ENCODE results near the gene BICD2.
A peak's percentile ranks its signal among the peaks of the same experiment; 100 is the strongest.

BICD2 gene

GRCh38 chr9:92746567-92747458 is 17.8 kb downstream of the BICD2 start:
- H3K27me3 Mint-ChIP-seq: no peaks in the 10 kb centered on the region
- H3K4me1 Mint-ChIP-seq (ENCODE audit: low read depth): peaks cover 58% of the 10 kb centered on the region
- H3K27ac Mint-ChIP-seq: no peak overlapping the region
- H3K36me3 Mint-ChIP-seq (ENCODE audit: low read depth): no peaks in the 10 kb centered on the region
- no peaks in the 10 kb centered on the region for H3K9me3 Mint-ChIP-seq
- no peak overlapping the region for H3K4me3 Mint-ChIP-seq

DNA sequence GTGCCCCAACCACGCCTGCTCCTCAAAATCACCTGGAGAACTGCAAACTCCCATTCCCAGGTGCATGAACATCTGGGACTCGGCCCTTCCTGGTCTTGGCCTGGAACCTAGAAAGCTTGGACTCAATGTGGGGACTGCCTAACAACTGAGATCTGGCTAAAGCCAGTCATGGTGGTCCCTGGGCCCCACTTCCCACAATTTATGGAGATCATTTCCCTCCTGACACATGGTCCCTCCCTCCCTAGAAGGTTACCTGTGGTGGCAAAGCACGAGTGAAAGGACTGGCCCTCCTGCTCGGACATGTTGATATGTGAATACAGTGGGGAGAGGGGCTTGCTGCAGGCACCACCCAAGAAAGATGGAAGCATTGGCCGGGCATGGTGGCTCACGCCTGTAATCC is 18.8 kb downstream of the BICD2 start:
- Mint-ChIP-seq H3K9me3 (no peaks in the 10 kb centered on the region), H3K27me3 (no peaks in the 10 kb centered on the region), H3K27ac (no peak overlapping the region), H3K4me3 (no peak overlapping the region), H3K4me1 (ENCODE audit: low read depth) (peaks cover 63% of the 10 kb centered on the region), H3K36me3 (ENCODE audit: low read depth) (no peaks in the 10 kb centered on the region)

DNA sequence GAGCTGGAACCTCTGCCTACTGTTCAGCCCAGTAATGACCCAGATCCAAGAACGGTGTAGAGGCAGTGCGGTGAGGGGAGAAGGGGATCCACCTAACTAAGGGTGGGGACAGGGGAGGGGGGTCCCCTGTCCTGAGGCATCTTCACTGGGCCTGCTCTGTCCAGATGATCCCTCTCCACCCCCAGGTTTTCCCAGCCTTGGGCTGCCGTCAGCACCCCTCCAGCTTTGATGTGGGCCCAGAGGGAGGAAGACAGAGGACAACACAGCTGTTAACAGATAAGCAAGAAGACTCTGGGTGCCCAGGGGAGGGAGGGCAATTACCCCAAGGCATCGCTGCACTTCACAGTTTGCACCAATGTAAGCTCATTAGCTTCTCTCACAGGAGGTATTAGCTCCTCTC is 19.3 kb downstream of the BICD2 start:
- no peak overlapping the region for H3K27ac Mint-ChIP-seq
- no peaks in the 10 kb centered on the region for H3K36me3 Mint-ChIP-seq (ENCODE audit: low read depth)
- no peaks in the 10 kb centered on the region for H3K27me3 Mint-ChIP-seq
- H3K9me3 Mint-ChIP-seq: no peaks in the 10 kb centered on the region
- peaks cover 65% of the 10 kb centered on the region for H3K4me1 Mint-ChIP-seq (ENCODE audit: low read depth)
- H3K4me3 Mint-ChIP-seq: no peak overlapping the region

DNA sequence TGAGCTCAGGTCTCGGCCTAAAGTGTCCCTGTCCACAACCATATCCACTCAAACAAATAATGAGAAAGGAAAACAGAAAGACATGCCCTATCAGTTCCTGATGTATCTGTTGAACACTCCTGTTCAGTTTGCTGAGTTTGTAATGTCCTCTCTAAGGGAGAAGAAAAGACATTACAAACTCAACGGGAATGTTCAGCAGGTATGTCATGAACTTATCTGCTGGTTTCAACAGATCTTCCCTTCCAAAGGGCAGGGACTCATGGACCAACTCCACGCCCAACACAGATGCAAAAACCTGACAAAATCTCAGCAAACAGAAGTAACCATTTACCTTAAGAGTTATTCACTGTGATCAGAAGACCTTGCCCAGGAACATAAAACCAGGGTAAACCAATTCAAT is 23.7 kb downstream of the BICD2 start:
- Mint-ChIP-seq H3K4me1 (ENCODE audit: low read depth) (peaks cover 83% of the 10 kb centered on the region), H3K27ac (peak overlapping the region; percentile 65), H3K4me3 (no peak overlapping the region), H3K9me3 (no peaks in the 10 kb centered on the region), H3K27me3 (no peaks in the 10 kb centered on the region), H3K36me3 (ENCODE audit: low read depth) (no peaks in the 10 kb centered on the region)

- H3K4me1 Mint-ChIP-seq (ENCODE audit: low read depth): peaks cover 81% of the 10 kb centered on the region
- no peak overlapping the region for H3K4me3 Mint-ChIP-seq
- no peaks in the 10 kb centered on the region for H3K27me3 Mint-ChIP-seq
- H3K36me3 Mint-ChIP-seq (ENCODE audit: low read depth): no peaks in the 10 kb centered on the region
- H3K9me3 Mint-ChIP-seq: no peaks in the 10 kb centered on the region
- H3K27ac Mint-ChIP-seq: peak overlapping the region; percentile 0
These were observed 24.1 kb downstream of the BICD2 start for GRCh38 chr9:92740446-92740961.

DNA sequence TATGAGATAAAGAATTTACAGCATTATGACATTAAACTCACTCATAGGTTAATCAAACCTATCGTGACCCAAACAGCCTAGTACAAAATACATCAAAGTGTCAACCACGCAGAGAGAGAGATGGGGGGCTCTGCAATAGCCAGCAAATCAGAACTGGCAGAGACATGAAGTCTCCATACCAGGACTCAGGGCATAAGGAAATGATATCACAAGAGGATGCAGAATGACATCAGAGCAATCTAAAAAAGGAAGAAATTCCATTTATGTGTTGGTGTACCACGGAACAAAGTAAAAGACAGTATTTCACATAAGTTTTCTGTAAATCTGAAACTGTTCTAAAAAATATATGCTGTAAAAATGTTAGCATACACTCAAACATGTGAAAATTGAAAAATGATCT is 24.6 kb downstream of the BICD2 start:
- Mint-ChIP-seq H3K4me1 (ENCODE audit: low read depth) (peaks cover 81% of the 10 kb centered on the region), H3K4me3 (no peak overlapping the region), H3K27ac (peak overlapping the region; percentile 0), H3K36me3 (ENCODE audit: low read depth) (no peaks in the 10 kb centered on the region), H3K27me3 (no peaks in the 10 kb centered on the region), H3K9me3 (no peaks in the 10 kb centered on the region)

- Mint-ChIP-seq H3K4me1 (ENCODE audit: low read depth) (peaks cover 79% of the 10 kb centered on the region), H3K27me3 (no peaks in the 10 kb centered on the region), H3K4me3 (no peak overlapping the region), H3K36me3 (ENCODE audit: low read depth) (no peaks in the 10 kb centered on the region), H3K27ac (peak overlapping the region; percentile 31), H3K9me3 (no peaks in the 10 kb centered on the region)
These were observed 25.2 kb downstream of the BICD2 start for GRCh38 chr9:92739346-92739970.

DNA sequence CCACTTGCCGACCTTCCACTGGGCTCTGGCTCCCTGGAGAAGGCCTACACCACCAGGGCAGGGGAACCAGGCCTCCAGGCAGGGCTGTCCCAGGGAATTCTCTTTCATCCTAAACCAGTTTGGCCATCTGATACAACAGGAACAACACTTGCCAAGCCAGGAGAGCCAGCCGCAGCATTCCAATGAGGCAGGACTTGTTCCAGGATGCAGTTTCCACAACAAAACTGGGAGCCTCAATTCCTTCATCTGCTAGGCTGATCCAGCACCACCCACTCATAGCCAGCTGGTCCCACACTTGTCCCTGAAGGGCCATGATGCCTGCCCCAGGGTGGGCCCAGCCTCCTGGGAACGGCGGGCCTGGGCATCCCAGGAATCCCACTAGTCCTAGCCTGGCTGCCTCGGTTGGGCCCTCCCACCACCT is 26.0 kb downstream of the BICD2 start:
- no peaks in the 10 kb centered on the region for H3K36me3 Mint-ChIP-seq (ENCODE audit: low read depth)
- peaks cover 73% of the 10 kb centered on the region for H3K4me1 Mint-ChIP-seq (ENCODE audit: low read depth)
- H3K27me3 Mint-ChIP-seq: no peaks in the 10 kb centered on the region
- H3K9me3 Mint-ChIP-seq: no peaks in the 10 kb centered on the region
- H3K4me3 Mint-ChIP-seq: no peak overlapping the region
- no peak overlapping the region for H3K27ac Mint-ChIP-seq

DNA sequence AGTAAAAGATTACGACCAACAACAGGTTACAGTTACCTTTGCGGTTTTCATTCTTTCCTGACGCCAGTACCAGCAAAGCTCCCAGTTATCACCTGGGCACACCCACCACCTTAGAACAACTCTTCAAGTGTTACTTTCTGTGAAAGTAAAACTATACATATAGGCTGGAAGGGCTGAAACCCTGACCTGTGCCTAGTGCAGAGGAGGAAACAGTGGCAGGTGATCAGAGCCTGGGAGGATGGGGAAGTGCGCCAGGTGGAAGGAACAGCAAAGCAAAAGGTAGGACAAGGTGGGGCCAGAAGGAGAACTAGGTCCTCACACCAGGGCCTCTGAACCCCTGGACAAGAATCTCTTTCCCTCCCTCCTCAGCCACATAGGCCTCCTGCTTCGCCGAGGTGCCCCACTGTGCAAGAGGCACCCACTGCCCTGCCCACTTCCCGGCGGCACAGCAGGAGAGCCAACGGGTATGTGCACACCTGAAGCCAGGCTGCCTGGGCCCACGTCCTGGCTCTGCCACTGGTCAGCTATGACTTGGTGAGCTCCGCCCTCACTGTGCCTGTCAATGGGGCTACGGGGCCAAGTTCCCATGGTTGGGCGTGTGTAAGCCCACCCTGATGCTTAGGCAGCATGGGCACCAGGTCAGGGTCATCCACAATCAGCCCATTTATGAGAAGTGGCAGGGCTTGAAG is 26.9 kb downstream of the BICD2 start:
- H3K27me3 Mint-ChIP-seq: no peaks in the 10 kb centered on the region
- H3K9me3 Mint-ChIP-seq: no peaks in the 10 kb centered on the region
- no peaks in the 10 kb centered on the region for H3K36me3 Mint-ChIP-seq (ENCODE audit: low read depth)
- H3K27ac Mint-ChIP-seq: no peak overlapping the region
- no peak overlapping the region for H3K4me3 Mint-ChIP-seq
- H3K4me1 Mint-ChIP-seq (ENCODE audit: low read depth): peaks cover 68% of the 10 kb centered on the region

DNA sequence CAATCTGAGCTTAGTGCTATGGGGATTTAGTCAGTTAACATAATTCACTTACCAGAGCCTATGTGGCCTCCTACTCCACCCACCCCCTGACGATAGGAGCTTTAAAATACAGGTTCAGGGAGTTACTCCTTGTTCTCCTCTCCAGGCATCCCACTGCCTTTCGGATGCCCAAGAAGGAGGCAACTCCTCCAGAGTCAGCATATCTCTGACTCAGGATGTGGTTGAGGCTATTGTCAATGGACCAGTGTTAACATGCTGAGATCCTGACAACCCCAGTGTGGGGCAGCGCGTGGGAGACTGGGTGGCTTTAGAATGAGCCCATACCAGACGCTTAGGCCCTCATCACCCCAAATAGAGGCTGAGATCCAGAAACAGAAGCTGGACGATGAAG is 27.4 kb downstream of the BICD2 start:
- Mint-ChIP-seq H3K36me3 (ENCODE audit: low read depth) (no peaks in the 10 kb centered on the region), H3K27ac (no peak overlapping the region), H3K27me3 (no peaks in the 10 kb centered on the region), H3K9me3 (no peaks in the 10 kb centered on the region), H3K4me1 (ENCODE audit: low read depth) (peaks cover 64% of the 10 kb centered on the region), H3K4me3 (no peak overlapping the region)

GRCh38 chr9:92736563-92737215 is 27.9 kb downstream of the BICD2 start:
- H3K27ac Mint-ChIP-seq: no peak overlapping the region
- H3K9me3 Mint-ChIP-seq: no peaks in the 10 kb centered on the region
- no peaks in the 10 kb centered on the region for H3K36me3 Mint-ChIP-seq (ENCODE audit: low read depth)
- no peak overlapping the region for H3K4me3 Mint-ChIP-seq
- H3K27me3 Mint-ChIP-seq: no peaks in the 10 kb centered on the region
- H3K4me1 Mint-ChIP-seq (ENCODE audit: low read depth): peaks cover 68% of the 10 kb centered on the region

DNA sequence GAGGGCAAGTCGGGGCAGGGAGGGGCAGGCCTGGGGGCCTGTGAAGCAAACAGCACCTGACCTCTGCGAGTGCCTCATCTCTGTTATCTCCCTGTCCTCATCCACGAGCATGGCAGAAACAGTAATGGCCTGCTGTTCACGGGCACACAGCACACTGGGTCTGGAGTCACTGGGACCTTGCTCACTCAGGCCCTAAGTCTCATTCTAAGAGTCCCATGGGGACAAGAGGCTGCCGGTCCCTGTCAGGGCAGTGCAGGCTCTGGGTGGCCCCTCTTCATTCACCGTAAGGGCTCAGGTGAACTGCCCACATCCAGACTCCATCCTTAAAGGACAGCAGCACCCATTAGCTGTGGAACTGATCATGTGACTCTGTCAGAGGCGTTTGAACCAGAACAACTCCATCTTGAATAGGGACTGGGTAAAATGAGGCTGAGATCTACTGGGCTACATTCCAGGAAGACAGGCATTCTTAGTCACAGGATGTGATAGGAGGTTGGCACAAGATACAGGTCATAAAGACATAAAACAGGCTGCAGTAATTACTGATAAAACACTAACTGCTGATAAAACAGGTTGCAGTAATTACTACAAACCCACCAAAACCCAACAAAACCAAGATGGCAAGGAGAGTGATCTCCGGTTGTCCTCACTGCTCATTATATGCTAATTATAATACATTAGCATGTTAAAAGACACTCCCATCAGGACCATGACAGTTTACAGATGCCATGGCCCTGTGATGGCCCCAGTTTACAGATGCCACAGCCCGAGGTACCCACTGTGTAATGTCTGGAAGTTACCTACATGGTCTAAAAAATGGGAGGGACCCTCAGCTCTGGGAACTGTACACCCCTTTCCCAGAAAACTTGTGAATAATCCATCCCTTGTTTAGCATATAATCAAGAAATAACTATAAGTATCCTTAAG is 28.7 kb downstream of the BICD2 start:
- peaks cover 67% of the 10 kb centered on the region for H3K4me1 Mint-ChIP-seq (ENCODE audit: low read depth)
- H3K4me3 Mint-ChIP-seq: no peak overlapping the region
- no peaks in the 10 kb centered on the region for H3K9me3 Mint-ChIP-seq
- no peaks in the 10 kb centered on the region for H3K27me3 Mint-ChIP-seq
- H3K36me3 Mint-ChIP-seq (ENCODE audit: low read depth): no peaks in the 10 kb centered on the region
- H3K27ac Mint-ChIP-seq: peak overlapping the region; percentile 31

- Mint-ChIP-seq H3K9me3 (no peaks in the 10 kb centered on the region), H3K27me3 (no peaks in the 10 kb centered on the region), H3K4me1 (ENCODE audit: low read depth) (peaks cover 67% of the 10 kb centered on the region), H3K4me3 (no peak overlapping the region), H3K36me3 (ENCODE audit: low read depth) (no peaks in the 10 kb centered on the region), H3K27ac (no peak overlapping the region)
These were observed 29.6 kb downstream of the BICD2 start for GRCh38 chr9:92734931-92735635.

Data from stimulated activated naive CD8-positive, alpha-beta T cell treated with anti-CD3 and anti-CD28 coated beads, Interleukin-15, Interleukin-2, amounts not matched to agents 100 ng/mL and 50 ng/mL, for 24 hours (primary cell).